ENCODE results near the gene ANKRD39.

- TF ChIP-seq, protein P1, sequence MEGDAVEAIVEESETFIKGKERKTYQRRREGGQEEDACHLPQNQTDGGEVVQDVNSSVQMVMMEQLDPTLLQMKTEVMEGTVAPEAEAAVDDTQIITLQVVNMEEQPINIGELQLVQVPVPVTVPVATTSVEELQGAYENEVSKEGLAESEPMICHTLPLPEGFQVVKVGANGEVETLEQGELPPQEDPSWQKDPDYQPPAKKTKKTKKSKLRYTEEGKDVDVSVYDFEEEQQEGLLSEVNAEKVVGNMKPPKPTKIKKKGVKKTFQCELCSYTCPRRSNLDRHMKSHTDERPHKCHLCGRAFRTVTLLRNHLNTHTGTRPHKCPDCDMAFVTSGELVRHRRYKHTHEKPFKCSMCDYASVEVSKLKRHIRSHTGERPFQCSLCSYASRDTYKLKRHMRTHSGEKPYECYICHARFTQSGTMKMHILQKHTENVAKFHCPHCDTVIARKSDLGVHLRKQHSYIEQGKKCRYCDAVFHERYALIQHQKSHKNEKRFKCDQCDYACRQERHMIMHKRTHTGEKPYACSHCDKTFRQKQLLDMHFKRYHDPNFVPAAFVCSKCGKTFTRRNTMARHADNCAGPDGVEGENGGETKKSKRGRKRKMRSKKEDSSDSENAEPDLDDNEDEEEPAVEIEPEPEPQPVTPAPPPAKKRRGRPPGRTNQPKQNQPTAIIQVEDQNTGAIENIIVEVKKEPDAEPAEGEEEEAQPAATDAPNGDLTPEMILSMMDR (IDR thresholded peaks at IDR 0.05) = no peak
- TF ChIP-seq POLR2A (IDR thresholded peaks at IDR 0.05) = no peak
Measured at GRCh38 chr2:96824079-96824870, 33.5 kb downstream of the ANKRD39 start.

Measured in Peyer's patch (tissue), 4 donors.